GM19239 (cell line): Measurements from ENCODE around the gene MED12.
"Not testable (repeated sequence)": the region's sequence is repeated elsewhere in the genome, so short reads cannot be mapped to it uniquely, and the experiment has no call there.

Experiments used
- DNase-seq: peaks from one replicate; pipeline ENCODE4 v3.0.0; 2011; ENCODE audit warnings: low spot score; ENCODE audit not compliant: insufficient read length
- FAIRE-seq: peaks from 2 replicates; lab custom pipeline; 2011; peaks lifted over from hg19 to GRCh38; lab: Jason Lieb, UNC

Gene MED12

GRCh38 chrX:71158603-71159002, 40.2 kb downstream of the MED12 start:
- no peak for DNase-seq
- no peak for FAIRE-seq

- FAIRE-seq: peak; percentile 75
Observed at GRCh38 chrX:71159335-71159734, 40.9 kb downstream of the MED12 start.

GRCh38 chrX:71160475-71160874, 42.1 kb downstream of the MED12 start:
- FAIRE-seq: no peak
- no peak for DNase-seq

More at GRCh38 chrX:71159335-71159734, 40.9 kb downstream of the MED12 start:
- DNase-seq: no peak

DNA sequence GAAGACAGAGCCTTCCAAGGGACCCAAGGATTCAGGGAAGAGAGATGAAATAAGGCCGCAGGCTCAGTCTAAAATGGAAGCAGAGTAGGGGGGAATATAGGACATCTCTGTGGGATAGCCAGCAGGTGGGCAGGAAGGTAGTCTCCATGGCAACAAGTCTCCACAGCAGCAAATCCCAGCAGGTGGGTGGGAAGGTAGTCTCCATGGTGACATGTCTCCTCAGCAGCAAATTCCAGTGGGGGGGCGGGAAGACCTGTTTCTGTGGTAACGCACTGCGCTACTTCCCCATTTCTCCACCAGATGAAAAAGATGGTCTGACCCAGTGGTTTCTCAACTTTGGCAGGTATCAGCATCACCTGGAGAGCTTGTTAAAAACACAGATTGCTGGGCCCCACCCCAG, 44.6 kb downstream of the MED12 start:
- DNase-seq: no peak
- no peak for FAIRE-seq

DNA sequence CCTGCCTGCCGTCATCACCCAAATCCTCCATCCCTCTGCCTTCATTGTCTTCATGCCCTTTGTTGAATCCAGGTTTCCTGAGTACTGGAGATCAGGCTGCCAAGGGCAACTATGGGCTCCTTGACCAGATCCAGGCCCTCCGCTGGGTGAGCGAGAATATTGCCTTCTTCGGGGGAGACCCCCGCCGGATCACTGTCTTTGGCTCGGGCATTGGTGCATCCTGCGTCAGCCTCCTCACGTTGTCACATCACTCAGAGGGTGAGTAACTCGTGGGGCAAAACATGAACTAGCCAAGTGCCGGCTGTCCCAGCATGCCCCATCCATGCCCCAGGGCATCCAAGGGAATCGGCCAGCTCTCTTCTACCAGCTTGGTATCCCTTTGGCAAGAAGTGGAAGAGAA, 45.7 kb downstream of the MED12 start:
- FAIRE-seq (no peak), DNase-seq (no peak)

DNA sequence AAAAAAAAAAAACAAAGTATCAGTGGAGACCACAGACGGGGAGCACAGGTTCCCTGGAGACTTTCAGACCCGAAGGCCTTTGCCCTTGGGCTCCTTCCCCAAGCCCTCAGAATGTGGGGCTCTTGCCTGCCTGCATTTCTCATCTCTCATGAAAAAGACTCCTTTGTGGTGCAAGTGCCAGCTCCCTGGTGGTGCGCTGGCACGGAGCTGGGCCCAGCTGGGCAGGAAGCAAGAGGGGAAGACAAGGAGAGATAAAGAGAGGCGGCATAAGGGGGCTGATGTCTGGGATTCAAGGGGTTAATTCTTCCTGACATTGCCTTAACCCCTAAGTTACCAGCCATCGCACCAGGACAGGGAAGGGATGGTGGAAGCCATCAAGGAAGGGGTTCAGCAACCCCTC, 48.1 kb downstream of the MED12 start:
- FAIRE-seq (no peak), DNase-seq (no peak)

GRCh38 chrX:71167031-71167781, 48.8 kb downstream of the MED12 start:
- no peak for DNase-seq

DNA sequence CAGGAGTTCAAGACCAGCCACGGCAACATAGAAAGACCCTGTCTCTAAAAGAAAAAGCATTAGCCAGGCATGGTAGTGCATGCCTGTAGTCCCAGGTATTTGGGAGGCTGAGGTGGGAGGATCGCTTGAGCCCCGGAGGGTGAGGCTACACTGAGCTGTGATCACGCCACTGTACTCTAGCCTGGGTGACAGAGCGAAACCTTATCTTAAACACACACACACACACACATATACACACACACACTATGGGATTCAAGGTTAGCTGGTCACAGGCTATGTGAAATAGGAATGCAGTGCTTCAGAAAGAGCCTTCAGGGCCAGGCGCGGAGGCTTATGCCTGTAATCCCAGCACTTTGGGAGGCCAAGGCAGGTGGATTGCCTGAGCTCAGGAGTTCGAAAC, 49.7 kb downstream of the MED12 start:
- FAIRE-seq (no peak), DNase-seq (no peak)

More at GRCh38 chrX:71167031-71167781, 48.8 kb downstream of the MED12 start:
- no peak for FAIRE-seq

GRCh38 chrX:71169586-71169985, 51.2 kb downstream of the MED12 start:
- FAIRE-seq: no peak
- DNase-seq: no peak

GRCh38 chrX:71170660-71171059, 52.3 kb downstream of the MED12 start:
- FAIRE-seq (no peak), DNase-seq (no peak)

DNA sequence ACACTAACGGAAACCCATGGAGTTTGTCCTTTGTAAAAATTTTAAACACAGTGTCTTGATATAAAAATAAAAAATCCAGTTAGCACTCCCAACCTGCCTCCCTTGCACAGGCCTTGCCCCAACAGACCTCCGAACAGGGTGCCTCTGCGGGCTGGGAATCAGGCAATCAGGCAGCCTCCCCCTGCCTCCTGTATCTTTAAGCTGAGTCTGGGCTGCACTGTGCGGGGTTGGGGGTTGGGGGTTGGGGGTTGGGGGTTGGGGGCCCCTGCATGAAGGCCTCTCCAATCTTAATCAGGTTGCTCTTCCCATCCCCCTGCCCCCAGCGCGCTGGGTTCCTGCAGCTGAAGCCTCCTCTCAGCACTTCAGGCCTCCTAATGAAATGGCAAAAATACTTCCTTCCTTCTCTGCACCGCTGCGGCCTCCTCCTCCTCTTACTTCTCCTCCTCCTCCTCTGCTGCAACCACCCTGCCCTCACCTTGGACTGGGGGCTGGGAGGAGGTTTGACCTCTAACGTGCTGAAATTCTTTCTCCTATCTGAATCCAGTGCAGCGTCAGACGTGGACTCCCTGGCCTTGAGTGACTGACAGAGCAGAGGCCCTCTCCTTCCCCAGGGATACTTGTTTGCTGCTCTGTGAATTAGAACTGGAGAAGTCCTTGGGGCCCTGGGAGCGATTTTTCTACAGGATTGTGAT, 52.9 kb downstream of the MED12 start:
- no peak for DNase-seq
- no peak for FAIRE-seq

DNA sequence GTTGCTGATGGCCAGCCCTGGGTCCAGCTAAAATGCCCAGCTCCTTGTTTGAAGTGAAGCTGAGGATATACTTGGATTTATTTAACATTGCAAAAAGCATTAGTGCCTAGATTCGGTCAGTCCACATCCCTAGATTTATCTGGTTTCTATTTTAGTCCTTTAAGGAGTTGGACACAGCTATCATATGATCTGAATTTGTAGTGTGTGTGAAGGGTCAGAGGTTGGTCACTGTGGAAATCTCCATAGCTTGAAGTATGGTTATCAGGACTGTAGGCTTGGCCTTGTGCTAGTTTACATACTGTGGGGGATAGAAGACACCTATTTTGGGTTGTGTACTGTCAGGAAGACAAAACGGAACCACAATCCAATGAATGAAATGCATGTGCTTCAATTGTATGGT, 55.0 kb downstream of the MED12 start:
- FAIRE-seq (no peak), DNase-seq (no peak)

DNA sequence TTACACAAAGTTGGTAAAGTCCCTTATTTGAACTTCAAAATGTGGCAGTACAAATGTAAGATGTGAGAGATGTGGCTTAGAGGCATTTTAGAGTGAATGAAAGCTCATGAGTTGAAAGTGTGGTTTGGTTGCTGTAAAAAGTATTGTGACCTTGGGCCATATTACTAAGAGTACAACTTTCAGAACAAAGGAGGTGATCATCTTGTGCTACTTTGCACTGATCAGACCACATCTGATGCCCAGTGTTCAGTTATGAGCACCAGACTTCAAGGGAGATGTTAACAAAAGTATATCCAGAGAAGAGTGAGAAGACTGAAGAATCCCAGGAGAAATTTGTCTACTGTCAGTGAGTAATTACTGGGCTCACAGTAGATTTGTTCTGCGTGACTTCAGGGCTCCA, 56.4 kb downstream of the MED12 start:
- FAIRE-seq: no peak
- DNase-seq: no peak

DNA sequence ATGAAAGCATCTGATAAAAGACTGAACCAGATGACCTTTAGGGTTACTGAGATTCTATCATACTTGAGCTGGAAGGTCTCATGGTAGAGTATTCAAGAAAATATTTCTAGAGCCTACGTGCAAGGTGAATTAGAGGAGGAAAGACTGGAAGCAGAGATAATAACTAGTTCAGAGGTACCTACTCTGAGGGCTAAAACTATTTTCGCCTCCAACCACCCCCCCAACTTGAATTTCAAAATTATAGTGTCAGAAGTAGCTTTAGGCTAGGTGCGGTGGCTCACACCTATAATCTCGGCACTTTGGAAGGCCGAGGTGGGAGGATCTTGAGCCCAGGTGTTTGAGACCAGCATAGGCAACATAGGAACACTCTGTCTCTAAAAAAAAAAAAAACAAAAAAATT, 57.1 kb downstream of the MED12 start:
- FAIRE-seq (no peak), DNase-seq (no peak)

DNA sequence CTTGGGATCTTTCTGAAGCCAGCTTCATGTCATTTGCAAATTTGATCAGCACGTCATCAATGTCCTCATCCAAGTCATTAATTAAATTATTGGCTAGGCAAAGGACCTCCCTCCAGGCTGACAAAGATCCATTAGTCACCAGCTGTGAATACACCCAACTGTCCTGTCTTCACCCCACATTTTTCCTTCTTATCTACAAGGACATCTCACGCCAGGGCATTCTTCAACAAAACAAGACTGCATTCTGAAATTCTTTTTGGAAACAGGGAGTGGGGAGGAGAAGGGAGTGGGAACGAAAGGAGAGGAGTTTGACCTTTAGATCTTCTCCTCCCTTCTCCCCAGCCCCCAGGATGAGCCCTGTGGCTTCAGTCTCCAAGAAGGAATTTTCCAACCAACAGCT, 58.9 kb downstream of the MED12 start:
- no peak for FAIRE-seq
- no peak for DNase-seq

DNA sequence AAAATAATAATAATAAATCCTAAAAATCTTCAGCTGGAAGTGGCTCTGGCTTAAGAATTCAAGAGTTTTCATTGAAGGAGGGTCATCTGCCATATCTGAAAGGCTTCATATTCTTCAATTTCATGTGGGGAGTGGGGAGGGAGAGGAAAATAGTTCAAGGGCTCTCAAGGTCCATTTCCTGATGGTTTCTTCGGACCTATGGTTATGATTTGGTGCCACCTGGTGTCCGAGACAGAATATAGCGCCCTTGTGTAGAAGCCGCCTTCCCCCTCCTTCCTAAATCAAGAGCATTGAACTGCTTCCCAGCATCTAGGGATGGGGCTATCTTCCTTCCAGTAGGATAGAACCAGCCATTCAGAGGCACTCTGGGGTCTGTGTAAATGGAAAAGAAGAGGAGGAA, 60.5 kb downstream of the MED12 start:
- peak; percentile 84 for FAIRE-seq

GRCh38 chrX:71180579-71181265, 62.3 kb downstream of the MED12 start:
- not testable (repeated sequence) for DNase-seq, FAIRE-seq

More for the DNA sequence above, 60.5 kb downstream of the MED12 start:
- DNase-seq: no peak

DNA sequence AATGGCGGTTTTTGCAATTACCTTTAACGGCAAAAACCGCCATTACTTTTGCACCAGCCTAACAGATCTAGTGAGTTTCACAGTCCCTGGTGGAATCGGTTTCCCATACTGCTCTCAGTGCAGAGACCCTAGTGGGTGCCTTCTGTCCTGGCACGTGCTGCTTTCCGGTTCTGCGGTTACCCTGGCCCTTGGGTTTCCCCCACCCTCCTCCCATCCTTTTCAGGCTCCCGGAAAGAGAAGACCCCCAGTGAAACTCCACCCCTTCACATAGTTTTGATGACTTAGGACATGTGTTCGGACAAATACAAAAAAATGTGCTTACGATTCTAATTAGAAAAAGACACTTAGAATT, 63.1 kb downstream of the MED12 start:
- no peak for DNase-seq
- FAIRE-seq: no peak

DNA sequence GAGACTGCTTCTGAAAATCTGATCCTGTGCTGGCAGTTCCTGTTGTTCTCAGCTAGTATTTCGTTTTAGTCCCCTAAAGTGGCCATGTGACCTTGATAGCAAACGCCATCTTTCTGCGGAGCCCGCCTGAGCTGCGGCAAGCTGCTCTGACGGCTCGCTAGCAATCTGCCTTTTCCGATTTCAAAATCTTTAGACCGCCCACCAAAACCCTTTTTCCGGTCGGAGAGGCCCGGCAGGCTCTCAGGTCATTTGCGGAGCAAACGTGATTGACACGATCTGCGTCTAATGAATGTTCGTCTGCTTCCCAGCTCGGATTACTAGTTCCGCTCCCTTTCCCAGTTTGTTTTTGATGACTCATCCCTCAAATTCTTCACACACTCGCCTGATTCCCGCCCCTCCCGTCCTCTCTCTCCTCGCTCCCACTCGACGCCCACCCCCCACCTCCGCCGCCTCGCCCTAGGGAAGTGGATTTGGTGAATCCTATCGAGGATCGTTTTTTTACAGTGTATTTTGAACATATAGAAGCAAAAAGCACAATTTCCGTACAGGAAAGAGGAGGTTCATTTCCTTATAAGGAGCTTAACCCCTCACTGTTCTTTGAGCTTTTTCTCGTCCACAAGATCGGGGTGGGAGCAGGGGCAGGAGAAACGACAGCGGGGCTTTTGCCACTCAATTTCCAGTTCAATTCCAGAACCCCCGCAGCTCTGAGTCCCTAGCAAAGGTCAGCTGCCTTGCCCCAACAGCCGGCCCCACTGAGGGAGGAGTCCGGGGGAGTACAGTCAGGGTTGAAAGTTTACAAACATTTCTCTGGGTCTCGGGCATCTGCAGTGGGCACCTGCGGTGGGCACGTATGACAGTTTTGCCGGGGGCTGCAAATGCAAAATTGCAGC, 63.8 kb downstream of the MED12 start:
- peak; percentile 99 for FAIRE-seq
- peak; percentile 29 for DNase-seq

DNA sequence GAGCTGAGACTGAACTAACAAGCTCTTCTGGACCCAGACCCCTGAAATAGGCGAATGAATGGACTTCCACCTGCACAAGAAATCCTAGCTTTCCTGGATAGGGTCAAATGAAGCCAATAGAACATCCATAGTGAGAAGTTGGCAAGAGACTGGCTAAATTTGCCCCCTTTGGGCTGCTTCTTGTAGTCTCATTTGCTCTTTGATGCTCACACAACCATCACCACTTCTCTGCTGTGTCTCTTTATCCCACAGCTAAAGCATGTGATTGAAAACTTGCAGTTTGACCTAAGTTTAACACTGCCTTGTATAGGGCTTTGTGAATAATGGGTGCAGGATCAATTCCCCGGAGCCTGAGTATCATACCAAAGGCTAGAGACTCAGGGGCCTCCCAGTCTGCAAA, 64.5 kb downstream of the MED12 start:
- FAIRE-seq: no peak
- DNase-seq: no peak
